ENCODE data around the gene ATMIN.
A peak's percentile ranks its signal among the peaks of the same experiment; 100 is the strongest.

The ATMIN gene

DNA sequence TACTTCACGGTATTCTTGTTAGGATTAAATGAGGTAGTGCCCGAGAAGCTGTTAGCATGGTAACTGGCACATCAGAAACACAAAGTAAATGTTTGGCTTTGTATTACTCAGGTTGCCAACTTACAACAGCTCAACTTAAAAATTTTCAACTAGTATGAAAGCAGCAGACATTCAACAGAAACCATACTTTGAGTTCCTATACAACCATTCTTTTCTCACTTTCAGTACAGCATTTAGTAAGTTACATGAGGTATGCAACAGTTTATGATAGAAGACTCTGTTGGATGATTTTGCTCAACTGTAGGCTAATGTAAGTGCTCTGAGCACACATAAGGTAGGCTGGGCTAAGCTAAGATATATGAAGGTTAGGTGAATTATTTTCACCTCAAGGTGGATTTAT is 21.0 kb upstream of the ATMIN start:
- TF ChIP-seq, protein P1, sequence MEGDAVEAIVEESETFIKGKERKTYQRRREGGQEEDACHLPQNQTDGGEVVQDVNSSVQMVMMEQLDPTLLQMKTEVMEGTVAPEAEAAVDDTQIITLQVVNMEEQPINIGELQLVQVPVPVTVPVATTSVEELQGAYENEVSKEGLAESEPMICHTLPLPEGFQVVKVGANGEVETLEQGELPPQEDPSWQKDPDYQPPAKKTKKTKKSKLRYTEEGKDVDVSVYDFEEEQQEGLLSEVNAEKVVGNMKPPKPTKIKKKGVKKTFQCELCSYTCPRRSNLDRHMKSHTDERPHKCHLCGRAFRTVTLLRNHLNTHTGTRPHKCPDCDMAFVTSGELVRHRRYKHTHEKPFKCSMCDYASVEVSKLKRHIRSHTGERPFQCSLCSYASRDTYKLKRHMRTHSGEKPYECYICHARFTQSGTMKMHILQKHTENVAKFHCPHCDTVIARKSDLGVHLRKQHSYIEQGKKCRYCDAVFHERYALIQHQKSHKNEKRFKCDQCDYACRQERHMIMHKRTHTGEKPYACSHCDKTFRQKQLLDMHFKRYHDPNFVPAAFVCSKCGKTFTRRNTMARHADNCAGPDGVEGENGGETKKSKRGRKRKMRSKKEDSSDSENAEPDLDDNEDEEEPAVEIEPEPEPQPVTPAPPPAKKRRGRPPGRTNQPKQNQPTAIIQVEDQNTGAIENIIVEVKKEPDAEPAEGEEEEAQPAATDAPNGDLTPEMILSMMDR (IDR thresholded peaks at IDR 0.05; ENCODE audit: borderline replicate concordance, insufficient read depth, low read depth, low read length) = no peak
- H3K4me3 ChIP-seq (ENCODE audit: low read depth, low read length) = no peak overlapping the region

DNA sequence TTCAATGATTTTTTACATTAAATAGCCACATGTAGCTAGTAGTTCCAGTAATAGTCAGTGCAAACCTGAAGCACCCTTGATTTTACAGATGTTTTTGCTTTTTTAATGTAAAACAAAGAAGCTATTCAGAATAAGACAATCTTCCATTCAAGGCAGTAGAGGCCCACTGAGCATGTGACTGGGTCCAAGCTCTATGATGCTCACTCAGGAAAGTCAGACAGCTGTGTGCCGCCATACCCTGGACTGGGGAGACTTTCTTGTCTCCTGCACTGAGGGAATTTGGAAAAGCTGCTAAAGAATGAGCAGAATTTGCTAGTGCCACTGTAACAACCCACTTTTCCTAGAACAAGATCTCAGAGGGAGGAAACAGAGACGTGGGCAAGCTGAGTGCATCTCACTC is 17.1 kb upstream of the ATMIN start:
- TF ChIP-seq, protein P1 (IDR thresholded peaks at IDR 0.05; ENCODE audit: borderline replicate concordance, insufficient read depth, low read depth, low read length) = no peak
- H3K4me3 ChIP-seq (ENCODE audit: low read depth, low read length) = no peak overlapping the region

DNA sequence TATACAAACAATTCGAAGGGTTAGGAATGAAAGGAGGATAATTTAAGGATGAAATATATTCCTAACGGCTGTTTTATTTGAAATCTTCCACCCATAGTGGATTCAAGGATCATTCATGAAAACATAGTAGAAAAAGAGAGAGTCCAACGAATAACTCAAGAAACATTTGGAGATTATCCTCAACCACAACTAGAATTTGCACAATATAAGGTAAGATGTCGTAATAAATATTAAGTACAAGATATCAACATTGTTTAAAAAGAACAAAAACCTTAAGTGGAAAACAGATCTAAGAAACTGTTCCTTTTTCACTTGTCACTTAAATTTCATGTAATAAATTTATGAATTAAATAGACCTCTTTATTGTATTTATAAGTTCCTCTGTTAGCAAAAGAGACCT is 9.2 kb upstream of the ATMIN start:
- TF ChIP-seq, protein P1 (IDR thresholded peaks at IDR 0.05; ENCODE audit: borderline replicate concordance, insufficient read depth, low read depth, low read length) = no peak
- no peak overlapping the region for H3K4me3 ChIP-seq (ENCODE audit: low read depth, low read length)

DNA sequence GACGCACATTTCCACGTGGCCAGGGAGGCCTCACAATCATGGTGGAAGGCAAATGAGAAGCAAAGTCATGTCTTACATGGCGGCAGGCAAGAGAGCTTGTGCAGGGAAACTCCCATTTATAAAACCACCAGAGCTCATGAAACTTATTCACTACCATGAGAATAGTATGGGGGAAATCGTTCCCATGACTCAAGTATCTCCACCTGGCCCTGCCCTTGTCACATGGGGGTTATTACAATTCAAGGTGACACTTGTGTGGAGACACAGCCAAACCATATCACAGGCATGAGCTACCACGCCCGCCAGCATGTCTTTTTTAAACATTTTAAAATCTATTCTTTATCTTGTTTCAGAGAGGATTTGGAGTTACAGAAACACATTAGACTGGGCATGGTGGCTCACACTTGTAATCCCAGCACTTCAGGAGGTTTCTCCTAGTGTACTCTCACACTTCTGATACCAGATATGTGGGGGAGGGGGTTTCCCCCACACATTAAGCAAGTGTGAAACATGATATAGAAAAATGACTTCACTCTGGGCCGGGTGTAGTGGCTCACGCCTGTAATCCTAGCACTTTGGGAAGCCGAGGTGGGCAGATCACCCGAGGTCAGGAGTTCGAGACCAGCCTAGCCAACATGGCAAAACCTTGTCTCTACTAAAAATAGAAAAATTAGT is 5.6 kb upstream of the ATMIN start:
- H3K4me3 ChIP-seq (ENCODE audit: low read depth, low read length) = no peak overlapping the region
- TF ChIP-seq, protein P1 (IDR thresholded peaks at IDR 0.05; ENCODE audit: borderline replicate concordance, insufficient read depth, low read depth, low read length) = no peak

DNA sequence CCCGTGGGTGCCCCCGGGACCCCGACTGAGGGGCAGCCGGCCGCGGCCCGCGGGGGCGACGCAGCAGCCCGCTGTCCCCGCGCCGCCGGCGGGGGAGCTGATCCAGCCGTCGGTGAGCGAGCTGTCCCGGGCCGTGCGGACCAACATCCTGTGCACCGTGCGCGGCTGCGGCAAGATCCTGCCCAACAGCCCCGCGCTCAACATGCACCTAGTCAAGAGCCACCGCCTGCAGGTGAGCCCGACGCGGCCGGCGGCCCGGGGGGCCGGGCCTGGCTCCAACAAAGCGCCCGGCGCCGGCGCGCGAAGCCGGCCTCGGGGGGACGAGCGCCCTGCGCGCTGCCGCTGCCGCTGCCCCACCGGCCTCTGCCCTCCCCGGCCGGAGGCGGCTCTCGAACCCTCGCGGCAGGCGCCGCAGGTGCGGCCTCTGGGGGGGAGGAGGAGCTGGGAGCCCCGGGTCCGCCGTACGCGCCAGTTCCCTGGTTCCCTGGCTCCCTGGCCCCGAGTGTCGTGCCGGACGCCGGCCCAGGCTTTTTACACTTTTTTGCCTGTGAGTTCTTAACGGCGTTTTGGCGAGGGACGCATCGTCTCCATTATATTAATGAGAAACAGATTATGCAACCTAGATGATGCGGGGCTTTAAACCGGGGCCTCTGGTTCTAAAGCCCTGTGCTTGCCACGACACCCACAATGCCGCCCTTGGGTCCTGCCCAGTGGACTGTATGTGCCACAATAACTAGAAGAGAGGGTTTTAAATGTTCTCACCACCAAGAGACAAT is 521 bp downstream of the ATMIN start:
- peak overlapping the region; percentile 73 for H3K4me3 ChIP-seq (ENCODE audit: low read depth, low read length)
- TF ChIP-seq, protein P1 (IDR thresholded peaks at IDR 0.05; ENCODE audit: borderline replicate concordance, insufficient read depth, low read depth, low read length) = no peak

DNA sequence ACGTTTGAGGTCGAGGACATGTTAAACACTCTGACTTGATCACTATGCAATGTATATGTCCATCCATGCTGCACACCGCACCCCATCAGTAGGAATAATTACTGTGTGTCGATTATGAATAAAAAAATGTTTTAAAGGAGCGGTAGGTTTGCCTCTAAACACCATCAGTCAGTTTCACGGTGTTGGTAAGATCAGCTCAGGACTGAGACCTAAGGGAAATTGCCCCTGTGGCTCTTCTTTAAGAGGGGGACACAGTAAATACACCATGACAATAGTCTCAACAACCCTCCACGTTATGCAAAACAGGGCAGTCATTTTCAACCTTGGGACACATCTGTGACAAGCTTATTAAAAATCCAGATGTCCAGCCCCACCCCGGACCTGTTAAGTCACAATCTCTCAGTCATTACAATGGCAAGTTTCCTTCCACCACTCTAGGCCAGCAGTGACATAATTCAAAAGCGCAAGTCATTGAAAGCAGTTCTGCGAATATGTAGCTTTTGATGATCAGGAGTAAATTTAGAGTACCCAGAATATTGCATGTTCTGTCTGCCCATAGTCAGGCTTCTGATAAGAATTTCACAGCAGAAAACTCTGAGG is 1.2 kb downstream of the ATMIN start:
- peak overlapping the region; percentile 73 for H3K4me3 ChIP-seq (ENCODE audit: low read depth, low read length)
- TF ChIP-seq, protein P1 (IDR thresholded peaks at IDR 0.05; ENCODE audit: borderline replicate concordance, insufficient read depth, low read depth, low read length) = no peak
